HepG2 (cell line): ENCODE results near the gene DIP2C.

Experiments
- ARNT ChIP-seq: fragments of 450-650 bp; IDR thresholded peaks from 2 replicates; pipeline ENCODE4 v1.6.1; 2017
- BCL6 ChIP-seq: IDR thresholded peaks from 2 replicates; pipeline ENCODE4 v1.6.1; 2016; ENCODE audit warnings: missing genetic modification reagents, missing compliant biosample characterization
- CTCF ChIP-seq: sonication (generic); formaldehyde crosslinking; IDR thresholded peaks from 2 replicates; pipeline ENCODE4 v1.5.0; 2020; ENCODE audit warnings: mild to moderate bottlenecking, missing genetic modification reagents, moderate library complexity
- FLYWCH1 ChIP-seq: sonication (generic); formaldehyde crosslinking; IDR thresholded peaks from 2 replicates; pipeline ENCODE4 v1.8.1; 2023; ENCODE audit warnings: mild to moderate bottlenecking, missing genetic modification reagents
- FOXK1 ChIP-seq: sonication (generic); formaldehyde crosslinking; IDR thresholded peaks from 2 replicates; pipeline ENCODE4 v1.4.0; 2020; ENCODE audit warnings: low read depth, missing genetic modification reagents, borderline replicate concordance
- MEIS2 ChIP-seq: sonication (generic); formaldehyde crosslinking; IDR thresholded peaks from 2 replicates; pipeline ENCODE4 v1.9.0; 2021; ENCODE audit warnings: mild to moderate bottlenecking, missing genetic modification reagents
- POLR2A ChIP-seq, 2 experiments: IDR thresholded peaks; 2 replicates each; pipeline ENCODE4 v1.6.1; 2011; ENCODE audit warnings: low read depth in 2 of 2, low read length in 2 of 2, mild to moderate bottlenecking in 1 of 2, moderate library complexity in 1 of 2; ENCODE audit not compliant: insufficient read depth in 1 of 2

- TF ChIP-seq ARNT (no peak), MEIS2 (CRISPR knock-in tag) (no peak), POLR2A (IDR thresholded peaks at IDR 0.05; ENCODE audit: insufficient read depth in 1 of 2, low read depth in 2 of 2, low read length in 2 of 2) (no peak), BCL6 (CRISPR knock-in tag) (no peak), FLYWCH1 (CRISPR knock-in tag) (no peak), FOXK1 (CRISPR knock-in tag) (no peak), CTCF (CRISPR knock-in tag) (no peak)
These were observed 323.3 kb downstream of the DIP2C start for GRCh38 chr10:366186-366585.
